Thoracic aorta (tissue), 2 donors: ENCODE results near the gene CTNNA2. TPM values are rescaled to one million over a fixed set of nuclear protein-coding genes. Genes with fewer than 3 reads are reported as not detected.

Source experiments
- ATAC-seq: fragments of 150-250 bp; one replicate; pipeline ENCODE4 v1.8.0; 2017; ENCODE audit warnings: low read depth; ENCODE audit not compliant: insufficient number of reproducible peaks, low FRiP score
- DNase-seq: peaks from one replicate; pipeline ENCODE4 v3.0.0-alpha.2; 2020; ENCODE audit warnings: low spot score
- H3K27ac ChIP-seq, 2 donors: fragments of 200-600 bp; sonication (generic); 1 replicate in 1 of 2; 2 replicates in 1 of 2; pipeline ENCODE4 v1.5.1; 2016; ENCODE audit warnings: mild to moderate bottlenecking in 2 of 2, moderate library complexity in 2 of 2
- H3K27me3 ChIP-seq: fragments of 200-600 bp; sonication (generic); replicated peaks from 2 replicates; pipeline ENCODE4 v1.6.0; 2016; ENCODE audit warnings: mild to moderate bottlenecking; ENCODE audit not compliant: insufficient read depth
- H3K36me3 ChIP-seq: fragments of 200-600 bp; sonication (generic); one replicate; pipeline ENCODE4 v1.5.1; 2016
- H3K4me1 ChIP-seq, 2 donors: fragments of 200-600 bp; sonication (generic); 1 replicate in 1 of 2; 2 replicates in 1 of 2; pipeline versions ENCODE4 v1.5.1 to v1.6.0; 2016; ENCODE audit warnings: low read depth in 2 of 2, mild to moderate bottlenecking in 1 of 2; ENCODE audit not compliant: control insufficient read depth in 1 of 2
- H3K4me3 ChIP-seq: fragments of 200-600 bp; sonication (generic); 2 replicates; pipeline ENCODE4 v1.5.1; 2016; ENCODE audit warnings: mild to moderate bottlenecking
- H3K9me3 ChIP-seq: fragments of 200-600 bp; sonication (generic); 2 replicates; pipeline ENCODE4 v1.5.1; 2016
- CTCF ChIP-seq: fragments of 200-600 bp; sonication (generic); IDR thresholded peaks from one replicate; pipeline ENCODE4 v1.5.1; 2019; ENCODE audit warnings: antibody characterized with exemption
- total RNA-seq, 2 donors: library from RNA; depleted of rRNA; stranded (reverse); fragments of >200 nt; gene quantifications; one replicate each; pipeline versions ENCODE4 v1.1.0 to v1.2.3, GENCODE V29; 2016

CTNNA2 gene
- total RNA-seq, 2 donors from 2014 or later, result not detected

- no peaks in the 10 kb centered on the region for H3K4me1 ChIP-seq
- no peaks in the 10 kb centered on the region for H3K36me3 ChIP-seq
- H3K27ac ChIP-seq, result no peak overlapping the region
- H3K4me3 ChIP-seq, result no peak overlapping the region
- DNase-seq (no peak), ATAC-seq (no peak)
- TF ChIP-seq CTCF, result no peak
- H3K27me3 ChIP-seq, result no peaks in the 10 kb centered on the region
- H3K9me3 ChIP-seq, result no peaks in the 10 kb centered on the region
These were observed 73.0 kb downstream of the CTNNA2 start for GRCh38 chr2:79585701-79586433.

DNA sequence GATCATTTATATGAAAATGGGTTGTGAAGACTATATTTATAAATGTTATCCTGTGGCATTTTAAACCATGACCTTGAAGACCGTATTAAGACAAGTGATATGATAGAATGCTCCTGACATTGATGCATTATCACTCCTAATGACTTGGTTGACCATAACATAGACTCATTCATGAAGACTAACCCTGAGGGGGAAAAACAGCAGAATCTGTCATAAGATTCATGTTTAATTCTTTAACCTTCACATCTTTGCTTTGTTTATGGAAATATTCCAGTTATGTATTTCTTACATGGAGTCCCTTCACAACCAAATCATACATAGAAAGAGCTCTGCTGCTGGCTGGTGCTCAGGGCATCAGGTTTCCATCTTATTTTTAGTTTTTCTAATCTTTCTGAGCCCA, 78.4 kb downstream of the CTNNA2 start:
- no peaks in the 10 kb centered on the region for H3K9me3 ChIP-seq
- DNase-seq (no peak), ATAC-seq (no peak)
- no peak for TF ChIP-seq CTCF
- H3K27ac ChIP-seq, result no peak overlapping the region
- H3K4me1 ChIP-seq, result no peaks in the 10 kb centered on the region
- no peaks in the 10 kb centered on the region for H3K36me3 ChIP-seq
- H3K27me3 ChIP-seq, result no peaks in the 10 kb centered on the region
- H3K4me3 ChIP-seq, result no peak overlapping the region

DNA sequence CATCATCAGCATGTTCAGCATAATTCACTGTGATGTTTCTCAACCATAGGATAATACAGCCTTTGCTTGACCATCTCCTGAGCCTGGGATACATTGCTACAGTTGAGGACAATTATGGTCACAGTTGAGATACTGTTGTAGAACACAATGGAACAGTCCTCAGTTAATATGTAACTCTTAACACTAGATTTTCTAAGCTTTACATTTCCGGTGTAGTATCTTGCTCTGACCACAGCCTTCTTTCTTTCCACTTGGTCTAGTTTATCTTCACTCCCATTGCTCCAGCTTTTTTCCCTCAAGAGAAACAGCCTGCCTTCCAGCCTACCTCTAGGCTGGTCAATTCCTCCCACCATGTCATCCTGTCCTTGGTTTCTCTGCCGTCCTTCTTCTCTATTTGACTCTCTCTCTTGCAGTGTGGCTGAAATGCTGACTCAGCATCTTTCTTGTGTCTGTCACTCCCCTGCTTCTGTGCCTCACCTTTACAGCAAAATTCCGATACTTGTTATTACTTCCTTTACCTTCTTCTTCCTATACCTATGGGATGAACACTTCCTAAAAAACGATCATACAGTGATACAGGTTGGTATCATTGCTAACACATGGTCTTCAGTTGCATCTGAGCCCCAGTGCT, 80.5 kb downstream of the CTNNA2 start:
- H3K27ac ChIP-seq, result no peak overlapping the region
- H3K36me3 ChIP-seq, result no peaks in the 10 kb centered on the region
- no peak for TF ChIP-seq CTCF
- H3K4me3 ChIP-seq, result no peak overlapping the region
- H3K27me3 ChIP-seq, result no peaks in the 10 kb centered on the region
- no peaks in the 10 kb centered on the region for H3K4me1 ChIP-seq
- DNase-seq (no peak), ATAC-seq (no peak)
- no peaks in the 10 kb centered on the region for H3K9me3 ChIP-seq

DNA sequence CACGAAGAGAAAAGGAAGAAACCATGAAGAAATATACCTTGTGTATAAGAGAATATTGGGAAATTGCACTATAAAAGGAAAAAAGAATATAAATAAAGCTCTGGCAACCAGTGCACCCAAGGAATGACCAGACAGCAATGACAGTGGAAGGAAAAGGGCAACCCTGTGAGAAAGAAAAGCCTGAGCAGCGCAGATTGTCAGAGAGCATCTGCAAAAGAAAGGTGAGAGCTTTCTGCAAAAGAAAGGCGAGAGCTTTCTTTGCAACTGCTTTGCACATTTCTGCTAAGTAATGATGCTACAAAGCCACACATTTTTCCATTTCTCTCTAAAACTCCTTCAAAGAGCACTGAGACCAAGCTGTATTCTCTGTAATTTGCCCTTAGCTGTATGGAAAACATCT, 83.6 kb downstream of the CTNNA2 start:
- DNase-seq, result no peak
- Histone ChIP-seq H3K27ac (no peak overlapping the region), H3K36me3 (no peaks in the 10 kb centered on the region), H3K4me1 (no peaks in the 10 kb centered on the region), H3K4me3 (no peak overlapping the region), H3K9me3 (no peaks in the 10 kb centered on the region), H3K27me3 (no peaks in the 10 kb centered on the region)
- TF ChIP-seq CTCF, result no peak
- no peak for ATAC-seq

DNA sequence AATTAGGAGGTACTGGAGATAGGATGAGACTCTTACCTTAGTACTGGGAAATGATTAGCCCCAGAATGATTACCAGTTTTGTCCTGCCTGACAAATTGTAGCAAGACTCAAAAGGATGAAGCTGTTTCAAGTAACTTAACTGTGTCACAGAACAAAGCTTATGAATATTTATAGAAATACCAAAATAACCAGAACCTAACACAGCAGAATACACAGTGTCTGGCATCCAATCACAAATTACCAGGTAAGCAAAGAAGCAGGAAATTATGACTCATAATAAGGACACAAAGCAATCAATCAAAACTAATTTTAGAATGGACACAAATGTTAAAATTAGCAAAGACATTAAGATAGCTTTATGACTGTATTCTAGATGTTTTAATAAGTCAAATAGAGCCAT, 91.9 kb downstream of the CTNNA2 start:
- no peak for DNase-seq
- no peak for TF ChIP-seq CTCF
- H3K4me1 ChIP-seq, result no peaks in the 10 kb centered on the region
- ATAC-seq, result no peak
- H3K27ac ChIP-seq, result no peak overlapping the region
- no peak overlapping the region for H3K4me3 ChIP-seq
- H3K36me3 ChIP-seq, result no peaks in the 10 kb centered on the region
- no peaks in the 10 kb centered on the region for H3K9me3 ChIP-seq
- no peaks in the 10 kb centered on the region for H3K27me3 ChIP-seq
